Activated CD8-positive, alpha-beta memory T cell treated with anti-CD3 and anti-CD28 coated beads for 1 hour (primary cell): ENCODE data around the gene CCDC71.

Experiments used
- DNase-seq, 2 donors: peaks; one replicate each; pipeline ENCODE4 v3.0.0-alpha.2; 2020; ENCODE audit warnings: low read depth in 1 of 2; ENCODE audit errors: extremely low read depth in 1 of 2

The CCDC71 gene

GRCh38 chr3:49132437-49133225 is 33.5 kb downstream of the CCDC71 start, which contains the start of gene LAMB2:
LAMB2 (minus strand) TSS chr3:49133050; CDS start chr3:49132867, 183 bp downstream.
- no peak for DNase-seq

GRCh38 chr3:49132073-49132436 is 34.1 kb downstream of the CCDC71 start:
- DNase-seq: no peak

- no peak for DNase-seq
Observed at GRCh38 chr3:49131576-49131975, 34.6 kb downstream of the CCDC71 start.

- DNase-seq: no peak
Observed at GRCh38 chr3:49131040-49131439, 35.1 kb downstream of the CCDC71 start.

GRCh38 chr3:49124991-49125670 is 41.0 kb downstream of the CCDC71 start:
- no peak for DNase-seq

GRCh38 chr3:49124203-49124602 is 41.9 kb downstream of the CCDC71 start:
- no peak for DNase-seq

GRCh38 chr3:49123687-49124086 is 42.4 kb downstream of the CCDC71 start:
- DNase-seq: no peak

- DNase-seq: no peak
Observed at GRCh38 chr3:49122886-49123545, 43.1 kb downstream of the CCDC71 start.

- DNase-seq: no peak
Observed at GRCh38 chr3:49122451-49122850, 43.7 kb downstream of the CCDC71 start.

- DNase-seq: no peak
Observed at GRCh38 chr3:49122022-49122421, 44.1 kb downstream of the CCDC71 start.

GRCh38 chr3:49121132-49121736 is 44.9 kb downstream of the CCDC71 start:
- no peak for DNase-seq

- DNase-seq: peak; percentile 84 to 87
Observed at GRCh38 chr3:49120438-49121131, 45.5 kb downstream of the CCDC71 start, which contains the start of gene USP19. USP19 (minus strand) TSS chr3:49120823; CDS start chr3:49119145, 1,678 bp downstream.

- no peak for DNase-seq
Observed at GRCh38 chr3:49120096-49120437, 46.1 kb downstream of the CCDC71 start.

GRCh38 chr3:49119439-49119838 is 46.7 kb downstream of the CCDC71 start:
- no peak for DNase-seq

- DNase-seq: no peak
Observed at GRCh38 chr3:49119036-49119435, 47.1 kb downstream of the CCDC71 start.
